ENCODE measurements around the gene PRG3.

GRCh38 chr11:57363131-57364080 lies 17.5 kb downstream of the PRG3 start:
- no peak for TF ChIP-seq MAX (IDR thresholded peaks at IDR 0.05)
- no peak for TF ChIP-seq POLR2A (IDR thresholded peaks at IDR 0.05; ENCODE audit: borderline replicate concordance, extremely low read depth, insufficient read depth, insufficient read length)
- no peak for TF ChIP-seq TCF7L2 (IDR thresholded peaks at IDR 0.05; ENCODE audit: borderline replicate concordance, extremely low read depth, insufficient read depth, insufficient read length)
- TF ChIP-seq, protein P1, sequence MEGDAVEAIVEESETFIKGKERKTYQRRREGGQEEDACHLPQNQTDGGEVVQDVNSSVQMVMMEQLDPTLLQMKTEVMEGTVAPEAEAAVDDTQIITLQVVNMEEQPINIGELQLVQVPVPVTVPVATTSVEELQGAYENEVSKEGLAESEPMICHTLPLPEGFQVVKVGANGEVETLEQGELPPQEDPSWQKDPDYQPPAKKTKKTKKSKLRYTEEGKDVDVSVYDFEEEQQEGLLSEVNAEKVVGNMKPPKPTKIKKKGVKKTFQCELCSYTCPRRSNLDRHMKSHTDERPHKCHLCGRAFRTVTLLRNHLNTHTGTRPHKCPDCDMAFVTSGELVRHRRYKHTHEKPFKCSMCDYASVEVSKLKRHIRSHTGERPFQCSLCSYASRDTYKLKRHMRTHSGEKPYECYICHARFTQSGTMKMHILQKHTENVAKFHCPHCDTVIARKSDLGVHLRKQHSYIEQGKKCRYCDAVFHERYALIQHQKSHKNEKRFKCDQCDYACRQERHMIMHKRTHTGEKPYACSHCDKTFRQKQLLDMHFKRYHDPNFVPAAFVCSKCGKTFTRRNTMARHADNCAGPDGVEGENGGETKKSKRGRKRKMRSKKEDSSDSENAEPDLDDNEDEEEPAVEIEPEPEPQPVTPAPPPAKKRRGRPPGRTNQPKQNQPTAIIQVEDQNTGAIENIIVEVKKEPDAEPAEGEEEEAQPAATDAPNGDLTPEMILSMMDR (IDR thresholded peaks at IDR 0.05 in 2 of 3, conservative IDR thresholded peaks at IDR 0.05 in 1 of 3; ENCODE audit: borderline replicate concordance in 1 of 3, insufficient read depth in 1 of 3, low read depth in 2 of 3, low read length in 2 of 3): no peak
- TF ChIP-seq POLR2AphosphoS5 (IDR thresholded peaks at IDR 0.05; ENCODE audit: low read depth, low read length): no peak
- TF ChIP-seq RAD21 (IDR thresholded peaks at IDR 0.05; ENCODE audit: low read depth): no peak
- no peak for TF ChIP-seq EGR1 (IDR thresholded peaks at IDR 0.05; ENCODE audit: low read depth)
